HG03565 (cell line): ENCODE results near the gene RAB36.
"Not testable (repeated sequence)": the region's sequence is repeated elsewhere in the genome, so short reads cannot be mapped to it uniquely, and the experiment has no call there.

Experiments
- ATAC-seq: cut with Tn5 transposase; IDR thresholded peaks from one replicate; pipeline ENCODE4 v1.9.1; 2021; ENCODE audit warnings: mild to moderate bottlenecking, moderate library complexity; ENCODE audit not compliant: unreplicated experiment

RAB36 gene

DNA sequence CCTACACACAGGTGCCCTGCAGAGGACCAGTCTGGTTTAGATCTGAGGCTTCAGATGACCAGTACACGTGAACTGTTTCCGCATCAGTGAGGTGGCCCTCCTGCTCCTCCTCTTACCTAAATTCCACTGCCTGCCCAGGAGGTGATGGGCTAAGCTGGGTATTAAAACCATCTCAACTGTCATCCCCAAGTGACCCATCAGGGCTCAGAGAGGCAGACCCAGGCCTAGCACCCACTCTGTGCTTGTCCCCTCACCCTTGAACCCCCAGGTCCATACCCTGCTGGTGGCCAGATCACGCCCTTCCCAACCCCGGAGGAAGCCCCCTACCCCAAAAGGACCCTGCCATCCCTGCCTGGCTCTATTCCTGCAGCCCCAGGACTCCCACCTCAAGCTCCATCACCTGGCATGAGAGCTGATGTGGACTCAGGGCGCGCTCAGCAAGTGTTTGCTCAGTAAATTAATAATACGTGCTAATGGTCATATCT is 24.8 kb upstream of the RAB36 start:
- ATAC-seq = no peak

DNA sequence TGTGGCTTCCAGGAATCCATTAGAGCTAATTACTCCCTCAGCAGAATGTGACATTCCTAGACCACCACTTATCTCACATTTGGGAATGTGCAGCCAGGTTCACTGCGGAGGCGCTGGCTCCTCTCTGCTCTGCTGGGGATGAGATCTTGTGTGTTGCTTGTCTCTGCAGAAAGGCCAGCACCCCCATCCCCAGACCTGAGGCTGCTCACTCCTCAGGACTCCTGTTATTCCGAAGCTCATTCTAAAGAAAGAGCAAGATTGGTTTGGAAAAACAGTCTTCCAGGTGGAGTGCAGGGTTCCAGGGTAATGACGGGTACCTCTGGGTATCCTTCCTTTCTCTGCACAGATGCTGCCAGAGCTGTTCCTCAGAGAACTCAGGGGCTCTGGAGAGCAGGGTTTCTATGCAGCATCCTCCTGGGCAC is 24.3 kb upstream of the RAB36 start:
- ATAC-seq = no peak

DNA sequence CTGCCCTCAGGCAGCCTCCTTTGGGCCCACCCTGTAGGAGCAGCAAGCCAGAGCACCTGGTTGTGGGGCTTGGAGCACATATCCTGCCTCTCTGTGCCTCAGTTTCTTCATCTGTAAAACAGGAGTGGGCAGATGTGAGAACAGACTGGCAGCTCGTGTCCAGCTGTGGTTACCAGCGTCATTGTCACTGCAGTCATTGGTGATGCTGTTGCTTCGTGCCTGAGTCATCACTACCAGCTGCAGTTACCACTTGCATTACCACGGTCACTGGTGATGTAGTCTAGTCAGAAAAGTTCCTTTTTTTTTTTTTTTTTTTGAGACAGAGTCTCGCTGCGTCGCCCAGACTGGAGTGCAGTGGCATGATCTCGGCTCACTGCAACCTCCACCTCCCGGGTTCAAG is 23.9 kb upstream of the RAB36 start:
- no peak for ATAC-seq

DNA sequence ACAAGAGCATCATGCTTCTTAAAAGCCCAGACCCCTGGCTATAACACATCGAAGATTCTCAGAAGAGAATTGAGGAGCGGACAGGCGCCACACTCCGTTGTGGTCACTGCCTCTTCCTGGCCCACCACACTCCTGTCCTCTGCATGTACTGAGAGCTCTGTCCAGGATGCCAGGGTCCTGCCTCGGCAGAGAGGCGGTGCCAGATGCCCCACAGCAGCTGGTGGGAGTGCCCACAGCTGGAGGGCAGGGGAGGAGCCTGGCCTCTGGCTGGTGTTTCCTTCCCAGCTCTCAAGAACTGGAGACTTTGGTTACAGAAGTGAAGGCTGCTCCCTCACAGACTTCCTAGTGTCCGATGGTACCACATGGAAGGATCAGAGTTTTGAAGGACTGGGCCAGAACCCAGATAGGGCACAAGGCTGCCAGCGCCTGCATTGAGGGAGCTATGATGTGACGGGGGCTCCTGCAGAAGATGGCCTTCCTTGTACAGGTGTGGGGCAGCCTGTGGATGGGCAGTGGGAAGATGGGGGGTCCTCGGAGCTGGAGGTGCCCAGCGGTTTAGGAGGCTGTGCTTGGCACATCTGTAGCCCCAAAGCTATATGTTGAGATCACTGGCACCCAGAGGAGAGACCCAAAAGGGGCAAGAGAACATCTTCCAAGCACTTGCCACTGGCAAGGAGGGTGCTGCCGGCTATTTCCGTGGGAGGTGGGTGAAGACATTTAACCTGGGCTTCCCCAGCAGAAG is 22.9 kb upstream of the RAB36 start:
- no peak for ATAC-seq

DNA sequence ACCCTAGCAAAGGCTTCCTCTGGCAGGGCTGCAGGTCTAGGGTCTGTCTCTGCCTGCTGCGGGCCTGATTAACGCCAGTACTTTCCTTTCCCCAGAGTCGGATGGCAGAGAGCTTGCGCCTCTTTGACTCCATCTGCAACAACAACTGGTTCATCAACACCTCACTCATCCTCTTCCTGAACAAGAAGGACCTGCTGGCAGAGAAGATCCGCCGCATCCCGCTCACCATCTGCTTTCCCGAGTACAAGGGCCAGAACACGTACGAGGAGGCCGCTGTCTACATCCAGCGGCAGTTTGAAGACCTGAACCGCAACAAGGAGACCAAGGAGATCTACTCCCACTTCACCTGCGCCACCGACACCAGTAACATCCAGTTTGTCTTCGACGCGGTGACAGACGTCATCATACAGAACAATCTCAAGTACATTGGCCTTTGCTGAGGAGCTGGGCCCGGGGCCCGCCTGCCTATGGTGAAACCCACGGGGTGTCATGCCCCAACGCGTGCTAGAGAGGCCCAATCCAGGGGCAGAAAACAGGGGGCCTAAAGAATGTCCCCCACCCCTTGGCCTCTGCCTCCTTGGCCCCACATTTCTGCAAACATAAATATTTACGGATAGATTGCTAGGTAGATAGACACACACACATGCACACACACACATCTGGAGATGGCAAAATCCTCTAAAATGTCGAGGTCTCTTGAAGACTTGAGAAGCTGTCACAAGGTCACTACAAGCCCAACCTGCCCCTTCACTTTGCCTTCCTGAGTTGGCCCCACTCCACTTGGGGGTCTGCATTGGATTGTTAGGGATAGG is 22.1 kb upstream of the RAB36 start:
- ATAC-seq = no peak

DNA sequence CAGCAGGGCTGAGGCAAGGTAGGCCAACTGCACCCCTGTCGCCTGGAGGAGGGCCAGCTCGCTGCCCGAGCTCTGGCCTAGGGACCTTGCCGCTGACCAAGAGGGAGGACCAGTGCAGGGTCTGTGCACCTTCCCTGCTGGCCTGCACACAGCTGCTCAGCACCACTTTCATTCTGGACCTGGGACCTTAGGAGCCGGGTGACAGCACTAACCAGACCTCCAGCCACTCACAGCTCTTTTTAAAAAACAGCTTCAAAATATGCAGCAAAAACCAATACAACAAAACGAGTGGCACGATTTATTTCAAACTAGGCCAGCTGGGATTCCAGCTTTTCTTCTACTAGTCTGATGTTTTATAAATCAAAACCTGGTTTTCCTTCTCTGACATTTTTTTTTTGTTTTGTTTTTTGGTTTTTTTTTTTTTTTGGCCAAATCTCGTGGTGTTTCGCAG is 21.4 kb upstream of the RAB36 start:
- ATAC-seq = no peak

DNA sequence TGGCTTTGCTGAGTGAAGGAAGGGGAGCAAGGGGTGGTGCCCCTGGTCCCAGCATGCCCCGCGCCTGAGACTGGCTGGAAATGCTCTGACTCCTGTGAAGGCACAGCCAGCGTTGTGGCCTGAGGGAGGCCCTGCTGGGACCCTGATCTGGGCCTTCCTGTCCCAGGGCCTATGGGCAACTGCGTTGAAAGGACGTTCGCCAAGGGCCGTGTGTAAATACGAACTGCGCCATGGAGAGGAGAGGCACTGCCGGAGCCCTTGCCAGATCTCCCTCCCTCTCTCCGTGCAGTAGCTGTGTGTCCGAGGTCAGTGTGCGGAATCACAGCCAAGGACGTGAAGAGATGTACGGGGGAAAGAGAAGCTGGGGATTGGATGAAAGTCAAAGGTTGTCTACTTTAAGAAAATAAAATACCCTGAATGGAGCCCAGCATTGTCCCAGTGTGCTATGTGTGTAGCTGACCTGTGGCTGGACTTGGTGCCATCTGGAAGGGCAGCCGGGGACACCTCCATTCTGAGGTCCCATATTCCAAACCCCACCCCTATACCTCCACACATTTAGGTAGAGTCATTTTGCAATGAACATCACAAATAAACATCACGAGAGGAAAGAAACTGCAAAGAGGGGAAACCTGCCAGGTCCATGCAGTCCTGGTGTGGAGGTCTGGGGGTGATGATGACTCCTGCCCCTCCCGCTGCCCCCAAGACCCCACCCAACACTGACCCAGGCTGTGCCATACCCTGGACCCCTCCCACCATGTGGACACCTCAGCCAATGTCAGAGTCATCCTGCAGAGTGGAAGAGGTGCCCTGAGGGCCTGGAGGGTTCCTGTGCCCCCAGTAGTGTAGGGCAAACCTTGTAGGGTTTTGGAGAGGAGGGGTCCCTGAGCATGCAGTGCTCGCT is 20.4 kb upstream of the RAB36 start:
- ATAC-seq = no peak

DNA sequence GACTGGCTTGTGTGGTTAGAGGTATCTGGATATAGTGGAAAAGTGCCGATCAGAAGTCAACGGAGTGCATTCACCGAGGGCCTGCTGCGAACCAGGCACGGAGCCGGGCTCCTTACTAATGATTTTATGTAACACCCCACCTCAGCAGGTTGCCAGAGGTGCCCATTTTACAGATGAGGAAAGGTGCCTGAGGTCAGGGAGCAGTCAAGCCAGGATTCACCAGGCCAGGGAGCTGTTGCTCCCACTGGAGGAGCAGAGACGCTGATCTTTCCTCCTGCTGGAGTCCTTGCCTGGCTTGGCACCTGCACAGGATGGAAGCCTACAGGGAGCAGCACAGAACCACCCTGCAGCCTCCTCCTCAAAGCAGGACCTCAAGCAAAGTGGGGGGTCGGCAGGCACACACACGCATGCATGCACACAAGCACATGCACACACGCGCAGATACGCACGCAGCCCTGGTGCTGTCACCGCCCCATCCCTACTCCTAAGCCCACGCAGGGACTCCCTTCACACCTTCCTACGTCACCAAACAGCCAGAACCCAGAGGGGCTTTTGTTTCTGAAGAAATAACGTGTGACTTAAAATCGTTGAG is 19.7 kb upstream of the RAB36 start:
- no peak for ATAC-seq

DNA sequence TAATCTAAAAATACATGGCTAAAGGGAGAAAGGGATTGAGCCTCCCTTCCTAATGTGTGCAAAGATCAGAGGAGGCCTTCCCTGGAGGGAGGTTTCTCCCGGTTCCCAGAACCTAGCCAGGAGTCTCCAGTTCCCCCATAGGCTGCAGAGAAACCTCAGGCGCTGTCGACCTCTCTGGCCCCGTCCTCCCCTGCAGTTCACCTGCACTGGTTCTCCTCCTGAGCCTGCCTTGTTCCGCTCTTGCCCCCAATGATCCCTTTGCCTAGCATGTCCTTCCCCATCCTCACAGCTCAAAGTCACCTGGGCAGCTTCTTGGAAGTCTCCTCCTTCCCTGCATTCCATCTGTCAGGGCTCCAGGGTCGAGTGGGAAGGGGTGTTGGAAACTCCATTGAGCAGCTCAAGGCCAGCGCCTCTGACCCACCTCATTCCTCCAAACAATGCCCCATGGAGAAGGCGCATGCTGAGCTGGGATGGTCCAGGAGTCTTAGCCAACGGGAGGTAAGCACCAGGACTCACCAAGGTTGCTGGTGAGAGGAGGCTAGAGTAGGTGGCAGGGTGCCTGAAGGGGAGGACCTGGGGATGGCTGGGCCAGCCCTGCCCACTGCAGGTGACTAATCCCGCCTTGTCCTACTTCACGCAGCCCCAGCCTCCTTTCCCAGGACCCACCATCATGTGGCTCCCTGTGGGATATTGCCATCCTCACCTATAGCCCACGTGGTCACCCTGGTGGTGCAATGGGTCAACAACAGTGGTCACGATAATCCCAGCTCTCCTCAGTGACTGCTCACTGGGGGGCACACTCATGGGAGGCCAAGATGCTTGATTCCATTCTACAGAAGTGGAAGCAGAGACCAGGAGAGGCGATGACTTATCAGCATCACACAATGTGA is 18.9 kb upstream of the RAB36 start:
- ATAC-seq = no peak

DNA sequence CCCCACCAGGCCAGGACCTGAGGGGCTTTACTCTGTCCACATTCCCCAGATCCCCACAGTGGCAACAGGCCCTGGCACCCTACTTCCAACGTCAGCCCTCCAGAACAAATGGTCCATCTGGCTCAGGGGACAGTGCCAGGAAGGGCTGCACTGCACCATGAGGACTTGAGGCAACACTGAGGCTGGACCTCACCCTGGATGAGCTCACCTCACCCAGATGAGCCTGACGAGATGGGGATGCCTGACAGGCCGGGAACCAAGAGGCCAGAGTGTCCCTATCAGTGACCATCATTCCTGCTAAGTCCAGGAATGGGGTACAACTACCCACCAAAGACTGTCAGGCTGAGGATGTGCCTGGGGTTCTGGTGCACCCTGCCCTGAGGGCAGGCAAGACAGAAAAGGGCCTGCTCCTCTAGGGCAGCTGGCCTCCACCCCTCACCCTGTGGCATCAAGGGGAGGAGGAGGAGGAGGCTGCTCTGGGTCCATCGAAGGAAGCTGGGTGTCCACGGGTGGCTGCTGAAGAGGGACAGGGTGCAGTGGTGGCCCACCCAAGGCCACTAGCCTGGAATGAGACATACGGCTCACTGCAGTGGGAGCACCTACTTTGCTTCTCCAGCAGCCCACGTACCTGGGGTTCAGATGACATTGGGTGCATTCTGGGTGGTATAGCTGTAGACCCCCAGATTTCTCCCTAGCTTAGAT is 18.1 kb upstream of the RAB36 start:
- no peak for ATAC-seq

DNA sequence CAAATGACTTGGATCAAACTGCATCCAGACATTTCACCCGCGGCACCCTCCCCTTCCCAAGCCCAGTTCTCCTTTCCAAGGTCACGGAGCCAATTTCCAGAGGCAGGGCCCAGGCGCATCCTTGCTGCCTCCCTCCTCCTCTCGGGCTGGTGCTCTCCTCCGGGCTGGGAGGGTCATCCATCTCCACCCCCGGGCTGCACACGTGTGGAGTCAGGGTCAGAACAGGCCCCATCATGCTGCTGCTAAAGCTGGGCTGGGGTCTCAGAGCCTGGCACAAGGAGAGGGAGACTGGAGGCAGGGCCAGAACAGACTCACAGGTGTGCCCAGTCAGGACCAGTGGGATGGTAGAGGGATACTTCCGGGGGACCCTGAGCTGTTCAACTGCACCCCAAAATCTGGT is 17.5 kb upstream of the RAB36 start:
- no peak for ATAC-seq

DNA sequence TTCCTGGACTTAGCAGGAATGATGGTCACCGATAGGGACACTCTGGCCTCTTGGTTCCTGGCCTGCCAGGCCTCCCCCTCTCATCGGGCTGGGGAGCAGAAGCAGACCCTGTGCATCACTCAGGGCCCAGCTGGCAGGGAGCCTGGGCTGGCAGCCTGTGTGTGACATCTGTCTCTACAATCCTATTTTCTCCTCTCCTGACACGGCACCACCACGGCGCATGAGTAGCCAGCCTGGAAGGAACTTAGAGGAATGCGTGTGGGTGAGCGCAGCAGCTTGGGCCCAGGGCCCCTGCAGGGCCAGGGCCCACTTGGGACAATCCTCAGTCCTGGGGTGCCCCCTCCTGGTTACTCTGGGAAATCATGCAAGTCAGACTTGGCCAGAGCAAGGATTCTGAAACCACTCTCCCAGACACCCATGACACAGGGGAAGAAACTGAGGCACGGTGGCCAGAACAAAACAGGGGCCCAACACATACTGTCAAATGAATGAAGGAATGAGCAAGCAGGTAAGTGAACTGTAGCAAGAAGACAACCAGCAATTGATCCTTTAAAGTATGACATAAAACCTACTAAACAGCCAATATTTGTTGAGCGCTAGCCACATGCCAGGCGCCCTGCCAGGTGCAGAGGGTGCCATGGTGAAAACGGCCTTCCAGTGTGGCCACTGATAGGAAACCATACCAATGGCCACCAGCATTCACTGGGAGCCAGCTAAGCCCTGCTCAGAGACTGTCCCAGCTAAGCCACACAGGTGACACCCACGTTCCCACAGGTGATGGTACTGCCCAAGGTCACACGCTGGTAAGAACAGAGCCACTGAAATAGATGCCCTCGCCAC is 16.8 kb upstream of the RAB36 start:
- ATAC-seq = no peak

DNA sequence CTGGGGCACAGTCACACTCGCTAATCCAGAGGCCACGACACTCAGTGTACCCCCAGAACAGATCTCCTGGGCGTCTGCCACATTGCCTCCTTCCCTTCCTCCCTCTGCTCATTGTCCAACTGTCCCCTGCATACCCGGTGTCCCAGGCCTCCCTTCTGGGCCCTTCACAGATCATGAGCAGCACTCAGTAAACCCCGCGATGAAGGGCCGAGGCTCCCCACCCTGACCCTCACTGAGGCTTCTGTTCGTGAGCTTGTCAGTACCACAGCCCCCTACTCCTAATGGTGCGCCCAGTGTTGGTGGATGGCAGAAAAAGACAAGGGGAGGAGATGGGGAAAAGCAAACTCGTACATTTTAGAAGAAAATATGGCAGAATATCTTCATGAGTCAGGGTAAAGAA is 16.1 kb upstream of the RAB36 start:
- ATAC-seq = no peak

DNA sequence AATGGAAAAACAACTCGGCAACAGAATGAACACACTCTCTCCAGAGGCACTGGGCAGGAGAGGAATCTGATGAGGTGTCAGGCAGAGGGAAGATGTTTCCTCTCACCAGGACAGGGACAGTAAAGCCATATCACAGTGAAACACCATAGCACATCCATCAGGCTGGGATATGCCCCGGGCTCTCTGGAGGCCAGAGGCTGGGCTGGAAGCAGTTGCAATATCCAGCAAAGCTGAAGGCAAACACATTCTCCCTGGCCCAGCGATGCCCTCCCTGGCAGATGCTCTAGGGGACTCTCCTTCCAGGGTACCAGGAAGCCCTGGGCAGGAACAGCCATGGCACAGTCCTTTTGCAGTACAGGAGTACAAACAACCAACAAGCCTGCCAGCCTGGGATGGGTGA is 14.6 kb upstream of the RAB36 start:
- no peak for ATAC-seq

DNA sequence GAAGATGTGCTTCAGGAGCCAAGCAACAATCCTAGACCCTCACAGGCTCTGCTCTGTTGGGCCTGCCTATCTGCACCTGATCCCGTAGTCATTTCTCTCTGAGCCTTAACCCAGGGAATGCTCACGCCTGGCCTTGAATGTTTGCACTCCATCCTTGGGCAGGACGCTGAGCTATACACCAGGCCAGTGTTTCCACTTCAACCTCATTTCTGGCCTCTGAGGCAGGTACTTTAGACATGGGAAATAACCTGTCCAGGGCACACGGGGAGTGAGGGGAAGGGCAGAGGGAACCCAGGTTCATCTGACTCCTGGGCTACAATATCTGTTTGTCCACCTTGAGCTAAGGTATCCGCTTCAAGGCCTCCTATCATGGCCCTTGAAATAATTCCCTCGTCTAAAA is 13.3 kb upstream of the RAB36 start:
- no peak for ATAC-seq

DNA sequence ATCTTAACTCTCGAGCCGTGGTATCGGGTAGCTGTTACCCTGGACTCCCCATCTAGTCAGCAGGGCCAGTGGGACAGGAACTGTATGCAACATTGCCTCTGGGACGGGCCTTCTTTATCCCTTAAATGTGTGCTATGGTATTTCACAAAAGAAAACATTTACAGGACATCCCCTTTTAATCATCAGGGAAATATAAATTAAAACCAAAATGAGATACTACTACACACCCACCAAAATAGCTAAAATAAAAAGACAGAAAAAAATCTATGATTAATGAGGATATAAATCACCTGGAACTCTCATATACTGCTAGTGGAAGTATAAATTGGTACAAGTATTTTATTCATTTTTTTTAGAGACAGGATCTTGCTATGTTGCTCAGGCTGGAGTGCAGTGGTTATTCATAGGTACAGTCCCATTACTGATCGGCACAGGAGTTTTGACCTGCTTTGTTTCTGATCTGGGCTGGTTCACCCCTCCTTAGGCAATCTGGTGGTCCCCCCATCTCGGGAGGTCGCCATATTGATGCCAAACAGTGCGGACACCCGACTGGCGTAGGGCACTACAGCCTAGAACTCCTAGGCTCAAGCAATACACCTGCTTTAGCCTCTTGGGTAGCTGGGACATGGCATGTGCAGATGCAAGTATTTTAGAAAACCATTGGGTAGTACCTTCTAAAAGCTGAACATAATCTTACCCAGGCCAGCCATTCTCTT is 12.7 kb upstream of the RAB36 start:
- no peak for ATAC-seq

DNA sequence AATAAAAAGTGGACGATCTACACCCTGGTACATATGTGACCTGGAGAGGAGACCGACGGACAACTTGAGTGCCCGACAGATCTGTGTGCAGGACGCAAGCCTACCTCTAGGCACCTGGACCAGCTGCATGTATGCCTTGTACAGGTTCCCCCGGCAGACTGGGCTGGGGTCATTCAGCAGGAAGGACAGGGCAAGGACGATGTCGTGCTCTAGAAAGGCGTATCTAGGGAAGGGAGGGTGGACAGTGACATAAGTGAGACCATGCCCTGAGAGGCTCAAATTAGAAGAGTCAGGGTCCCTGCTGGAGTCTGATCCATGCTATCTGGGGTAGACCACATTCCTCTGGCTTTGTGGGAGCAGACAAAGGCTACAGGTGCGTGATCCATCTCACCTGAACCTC is 11.4 kb upstream of the RAB36 start:
- ATAC-seq = no peak

DNA sequence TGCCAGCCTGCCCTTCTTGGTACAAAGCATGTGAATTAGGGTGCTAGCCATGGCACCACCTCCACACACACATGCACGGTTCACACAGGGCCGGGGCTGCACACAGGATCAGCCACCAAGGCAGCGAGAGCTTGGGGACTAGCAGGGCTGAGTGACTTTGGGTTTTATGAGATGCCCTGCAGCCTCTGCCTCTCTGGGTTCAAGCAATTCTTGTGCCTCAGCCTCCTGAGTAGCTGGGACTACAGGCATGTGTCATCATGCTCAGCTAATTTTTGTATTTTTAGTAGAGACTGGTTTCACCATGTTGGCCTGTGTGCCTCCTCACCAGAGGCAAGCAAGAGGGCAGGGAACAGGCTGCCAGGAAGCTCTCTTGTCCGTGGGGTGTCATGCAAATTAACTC is 8.3 kb upstream of the RAB36 start:
- ATAC-seq = not testable (repeated sequence)
